H9 (cell line): ENCODE results near the gene HNRNPLL. TPM values are rescaled to one million over a fixed set of nuclear protein-coding genes. Genes with fewer than 3 reads are reported as not detected.

Experiments
- DNase-seq: peaks from one replicate; pipeline ENCODE4 v3.0.0-alpha.2; 2017
- H2AFZ ChIP-seq: one replicate; pipeline ENCODE4 v1.6.1; 2013; ENCODE audit warnings: mild to moderate bottlenecking, low read length, control low read depth, moderate library complexity
- H2AK5ac ChIP-seq: 2 replicates; pipeline ENCODE4 v1.6.1; 2013; ENCODE audit warnings: low read length, control low read depth, mixed read lengths; ENCODE audit not compliant: insufficient read length
- H2BK120ac ChIP-seq: one replicate; pipeline ENCODE4 v1.6.1; 2013; ENCODE audit warnings: low read depth, mild to moderate bottlenecking, low read length, control low read depth, inconsistent platforms; ENCODE audit not compliant: poor library complexity, severe bottlenecking
- H2BK12ac ChIP-seq: 2 replicates; pipeline ENCODE4 v1.6.1; 2013; ENCODE audit warnings: low read length, control low read depth, mixed read lengths, low read depth; ENCODE audit not compliant: insufficient read length
- H2BK15ac ChIP-seq: 2 replicates; pipeline ENCODE4 v1.6.1; 2013; ENCODE audit warnings: low read depth, low read length, control low read depth
- H2BK20ac ChIP-seq: one replicate; pipeline ENCODE4 v1.6.1; 2013; ENCODE audit warnings: low read depth, mild to moderate bottlenecking, low read length, control low read depth, inconsistent platforms; ENCODE audit not compliant: poor library complexity, severe bottlenecking
- H2BK5ac ChIP-seq: 2 replicates; pipeline ENCODE4 v1.6.1; 2013; ENCODE audit warnings: low read length, control low read depth, mixed read lengths; ENCODE audit not compliant: insufficient read length
- H3K14ac ChIP-seq: 2 replicates; pipeline ENCODE4 v1.6.1; 2013; ENCODE audit warnings: low read length, control low read depth; ENCODE audit not compliant: insufficient read depth
- H3K18ac ChIP-seq: 2 replicates; pipeline ENCODE4 v1.6.1; 2013; ENCODE audit warnings: low read depth, mild to moderate bottlenecking, mixed read lengths, low read length, control low read depth; ENCODE audit not compliant: insufficient read length
- H3K23ac ChIP-seq: 2 replicates; pipeline ENCODE4 v1.6.1; 2013; ENCODE audit warnings: low read length, control low read depth, mixed read lengths, low read depth; ENCODE audit not compliant: insufficient read length
- H3K23me2 ChIP-seq: 2 replicates; pipeline ENCODE4 v1.6.1; 2013; ENCODE audit warnings: low read depth, mild to moderate bottlenecking, mixed read lengths, low read length, control low read depth; ENCODE audit not compliant: insufficient read length, poor library complexity, severe bottlenecking
- H3K27ac ChIP-seq: 2 replicates; pipeline ENCODE4 v1.5.1; 2013; ENCODE audit warnings: low read length, control low read depth, mixed read lengths, low read depth; ENCODE audit not compliant: insufficient read length
- H3K27me3 ChIP-seq: 2 replicates; pipeline ENCODE4 v1.6.1; 2013; ENCODE audit warnings: low read length, control low read depth, inconsistent platforms; ENCODE audit not compliant: insufficient read depth
- H3K4ac ChIP-seq: 2 replicates; pipeline ENCODE4 v1.6.1; 2013; ENCODE audit warnings: low read depth, mild to moderate bottlenecking, control low read depth, inconsistent platforms, low read length, moderate library complexity
- H3K4me1 ChIP-seq: 2 replicates; pipeline ENCODE4 v1.6.1; 2013; ENCODE audit warnings: low read length, control low read depth, inconsistent platforms; ENCODE audit not compliant: insufficient read depth
- H3K4me2 ChIP-seq: 2 replicates; pipeline ENCODE4 v1.6.1; 2013; ENCODE audit warnings: low read length, control low read depth, mixed read lengths; ENCODE audit not compliant: insufficient read length, insufficient read depth
- H3K56ac ChIP-seq: 2 replicates; pipeline ENCODE4 v1.6.1; 2013; ENCODE audit warnings: low read depth, mild to moderate bottlenecking, mixed read lengths, low read length, control low read depth; ENCODE audit not compliant: insufficient read length
- H3K79me1 ChIP-seq: 2 replicates; pipeline ENCODE4 v1.6.1; 2013; ENCODE audit warnings: low read depth, mild to moderate bottlenecking, moderate library complexity, low read length, control low read depth, inconsistent platforms; ENCODE audit not compliant: insufficient read depth, poor library complexity, severe bottlenecking
- H3K79me2 ChIP-seq: 2 replicates; pipeline ENCODE4 v1.6.1; 2013; ENCODE audit warnings: low read length, control low read depth, inconsistent platforms; ENCODE audit not compliant: insufficient read depth
- H3K9ac ChIP-seq: 2 replicates; pipeline ENCODE4 v1.6.1; 2013; ENCODE audit warnings: low read length, control low read depth, mixed read lengths; ENCODE audit not compliant: insufficient read length; ENCODE audit errors: extremely low read depth
- H3K9me3 ChIP-seq: one replicate; pipeline ENCODE4 v1.6.1; 2013; ENCODE audit warnings: low read depth, low read length, inconsistent platforms; ENCODE audit not compliant: control insufficient read depth
- H3T11ph ChIP-seq: one replicate; pipeline ENCODE4 v1.6.1; 2013; ENCODE audit warnings: mild to moderate bottlenecking, low read length, control low read depth, inconsistent platforms
- H4K20me1 ChIP-seq: one replicate; pipeline ENCODE4 v1.6.1; 2013; ENCODE audit not compliant: control insufficient read depth, insufficient read length, insufficient read depth
- H4K5ac ChIP-seq: 2 replicates; pipeline ENCODE4 v1.6.1; 2013; ENCODE audit warnings: low read depth, mild to moderate bottlenecking, mixed read lengths, low read length, control low read depth; ENCODE audit not compliant: insufficient read length
- H4K8ac ChIP-seq: replicated peaks from 2 replicates; pipeline ENCODE4 v1.6.1; 2013; ENCODE audit warnings: low read length, control low read depth, mixed read lengths, low read depth; ENCODE audit not compliant: insufficient read length
- H4K91ac ChIP-seq: 2 replicates; pipeline ENCODE4 v1.6.1; 2013; ENCODE audit warnings: low read depth, mild to moderate bottlenecking, moderate library complexity, mixed read lengths, low read length, control low read depth; ENCODE audit not compliant: insufficient read length
- H3K27ac Mint-ChIP-seq, 3 experiments: 2 replicates in 2 of 3; 3 replicates in 1 of 3; pipeline ENCODE4 v1.8.0; 2020 to 2021; ENCODE audit warnings: mixed read lengths in 3 of 3, mild to moderate bottlenecking in 1 of 3, moderate library complexity in 1 of 3
- H3K27me3 Mint-ChIP-seq: 2 replicates; pipeline ENCODE4 v1.8.0; 2021; ENCODE audit warnings: low read depth, mild to moderate bottlenecking, moderate library complexity, mixed read lengths
- H3K36me3 Mint-ChIP-seq, 3 experiments: 2 replicates in 2 of 3; 3 replicates in 1 of 3; pipeline ENCODE4 v1.8.0; 2020 to 2021; ENCODE audit warnings: low read depth in 3 of 3, mixed read lengths in 3 of 3; ENCODE audit not compliant: insufficient read depth in 1 of 3
- H3K4me1 Mint-ChIP-seq, 2 experiments: 2 replicates each; pipeline ENCODE4 v1.8.0; 2020; ENCODE audit warnings: mixed read lengths in 2 of 2
- H3K4me3 Mint-ChIP-seq, 2 experiments: 2 replicates in 1 of 2; 3 replicates in 1 of 2; pipeline ENCODE4 v1.8.0; 2020 to 2021; ENCODE audit warnings: mild to moderate bottlenecking in 2 of 2, mixed read lengths in 2 of 2, moderate library complexity in 1 of 2
- H3K9me3 Mint-ChIP-seq, 2 experiments: 2 replicates in 1 of 2; 3 replicates in 1 of 2; pipeline ENCODE4 v1.8.0; 2020; ENCODE audit warnings: mild to moderate bottlenecking in 2 of 2, mixed read lengths in 2 of 2, moderate library complexity in 1 of 2
- CTCF ChIP-seq: fragments of 200-600 bp; sonication (generic); conservative IDR thresholded peaks from 3 replicates; pipeline ENCODE4 v1.8.0; 2021; ENCODE audit warnings: antibody characterized with exemption, mild to moderate bottlenecking
- WGBS: extraction: QIAGEN DNeasy Blood & Tissue Kit; methylation state at CpG from one replicate; pipeline ENCODE4 v1.1.7; 2013; ENCODE audit warnings: missing lambda C conversion rate, low lambda C conversion rate, mixed read lengths; ENCODE audit not compliant: insufficient read length; ENCODE audit errors: extremely low coverage; 5-methylcytosine and 5-hydroxymethylcytosine counted together
- total RNA-seq: library from RNA; stranded (reverse); gene quantifications from 2 replicates; pipeline ENCODE4 v1.2.1, GENCODE V29; 2021

Gene HNRNPLL
- total RNA-seq, 1 experiment from 2014 or later, result 52.3 TPM

DNA sequence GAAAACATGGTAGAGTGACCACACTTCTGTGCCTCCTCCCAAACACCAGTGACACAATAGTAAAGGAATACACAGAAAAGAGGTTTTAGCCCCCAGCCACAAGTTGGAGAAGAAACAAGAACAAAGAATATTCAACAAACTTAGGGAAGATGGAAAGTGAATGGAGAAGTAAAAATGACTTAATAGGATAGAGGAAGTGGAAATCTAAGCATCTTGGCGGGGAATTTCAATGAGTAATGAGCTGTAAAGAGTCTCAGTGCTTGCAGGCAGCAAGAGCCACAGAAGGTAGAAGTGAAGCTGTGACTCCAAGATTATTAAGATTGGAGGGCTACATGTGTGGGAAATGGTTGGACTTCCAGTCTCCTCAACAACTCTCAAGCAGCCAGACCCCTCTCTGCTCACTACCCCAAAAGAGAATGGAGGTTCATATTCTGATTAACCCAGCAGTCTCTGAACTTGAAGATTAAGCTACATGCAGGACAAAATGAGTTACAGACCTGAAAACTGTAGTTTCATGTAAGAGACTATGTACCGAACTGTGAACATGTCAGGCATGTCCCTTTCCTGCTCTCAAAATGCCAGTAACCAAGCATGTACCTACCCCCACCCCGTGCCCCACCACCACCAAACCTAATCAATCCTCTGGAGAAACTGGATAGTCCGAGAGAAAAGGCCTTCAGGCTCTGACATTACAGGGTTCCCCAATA is 16.9 kb upstream of the HNRNPLL start:
- Histone ChIP-seq H3K4me1 (no peaks in the 10 kb centered on the region), H3T11ph (no peak overlapping the region), H4K20me1 (no peaks in the 10 kb centered on the region), H2AFZ (no peak overlapping the region), H3K27ac (no peak overlapping the region), H2BK20ac (no peak overlapping the region), H3K56ac (no peak overlapping the region), H3K23ac (no peak overlapping the region), H3K4me2 (no peak overlapping the region), H3K79me1 (no peaks in the 10 kb centered on the region), H3K9ac (no peak overlapping the region), H3K18ac (no peak overlapping the region), H2BK15ac (no peak overlapping the region), H2BK12ac (no peak overlapping the region), H4K91ac (no peak overlapping the region), H2AK5ac (no peak overlapping the region), H3K9me3 (no peaks in the 10 kb centered on the region), H3K27me3 (no peaks in the 10 kb centered on the region), H4K5ac (no peak overlapping the region), H3K14ac (no peak overlapping the region), H3K79me2 (no peaks in the 10 kb centered on the region), H4K8ac (no peak overlapping the region), H2BK5ac (no peak overlapping the region), H3K23me2 (no peaks in the 10 kb centered on the region), H2BK120ac (no peak overlapping the region), H3K4ac (no peak overlapping the region)
- Mint-ChIP-seq H3K27ac (no peak overlapping the region), H3K27me3 (no peaks in the 10 kb centered on the region), H3K4me1 (peaks cover 8 to 9% of the 10 kb centered on the region in 2 experiments), H3K9me3 (no peaks in the 10 kb centered on the region), H3K36me3 (no peaks in the 10 kb centered on the region), H3K4me3 (no peak overlapping the region)
- no peak for DNase-seq
- TF ChIP-seq CTCF, result no peak
- WGBS, result no CpG with 5 or more reads among the region's 4 CpGs
